Fibroblast of lung (primary cell): ENCODE data around the gene PRCP.

Source experiments
- EZH2 ChIP-seq: IDR thresholded peaks from 2 replicates; pipeline ENCODE4 v1.5.1; 2012; ENCODE audit warnings: low read length, control low read depth, mild to moderate bottlenecking; ENCODE audit errors: missing control alignments
- TF ChIP-seq, protein P1 (sequence below), 2 donors: IDR thresholded peaks in 1 of 2; conservative IDR thresholded peaks in 1 of 2; 1 replicate in 1 of 2; 2 replicates in 1 of 2; pipeline ENCODE4 v1.5.1; 2011 to 2012; ENCODE audit warnings: low read length in 2 of 2, control low read depth in 1 of 2, inconsistent platforms in 1 of 2, low read depth in 1 of 2, mild to moderate bottlenecking in 1 of 2

GRCh38 chr11:82792822-82793569, 107.2 kb downstream of the PRCP start:
- TF ChIP-seq, protein P1, sequence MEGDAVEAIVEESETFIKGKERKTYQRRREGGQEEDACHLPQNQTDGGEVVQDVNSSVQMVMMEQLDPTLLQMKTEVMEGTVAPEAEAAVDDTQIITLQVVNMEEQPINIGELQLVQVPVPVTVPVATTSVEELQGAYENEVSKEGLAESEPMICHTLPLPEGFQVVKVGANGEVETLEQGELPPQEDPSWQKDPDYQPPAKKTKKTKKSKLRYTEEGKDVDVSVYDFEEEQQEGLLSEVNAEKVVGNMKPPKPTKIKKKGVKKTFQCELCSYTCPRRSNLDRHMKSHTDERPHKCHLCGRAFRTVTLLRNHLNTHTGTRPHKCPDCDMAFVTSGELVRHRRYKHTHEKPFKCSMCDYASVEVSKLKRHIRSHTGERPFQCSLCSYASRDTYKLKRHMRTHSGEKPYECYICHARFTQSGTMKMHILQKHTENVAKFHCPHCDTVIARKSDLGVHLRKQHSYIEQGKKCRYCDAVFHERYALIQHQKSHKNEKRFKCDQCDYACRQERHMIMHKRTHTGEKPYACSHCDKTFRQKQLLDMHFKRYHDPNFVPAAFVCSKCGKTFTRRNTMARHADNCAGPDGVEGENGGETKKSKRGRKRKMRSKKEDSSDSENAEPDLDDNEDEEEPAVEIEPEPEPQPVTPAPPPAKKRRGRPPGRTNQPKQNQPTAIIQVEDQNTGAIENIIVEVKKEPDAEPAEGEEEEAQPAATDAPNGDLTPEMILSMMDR (conservative IDR thresholded peaks at IDR 0.05 in 1 of 2, IDR thresholded peaks at IDR 0.05 in 1 of 2; ENCODE audit: low read depth in 1 of 2, low read length in 2 of 2) = no peak
- TF ChIP-seq EZH2 = no peak
